HG03108 (cell line): Measurements from ENCODE around the gene GPRC5C.
A peak's percentile ranks its signal among the peaks of the same experiment; 100 is the strongest.

Experiments used
- ATAC-seq: cut with Tn5 transposase; IDR thresholded peaks from one replicate; pipeline ENCODE4 v1.9.1; 2021; ENCODE audit warnings: moderate library complexity; ENCODE audit not compliant: unreplicated experiment

GPRC5C gene

DNA sequence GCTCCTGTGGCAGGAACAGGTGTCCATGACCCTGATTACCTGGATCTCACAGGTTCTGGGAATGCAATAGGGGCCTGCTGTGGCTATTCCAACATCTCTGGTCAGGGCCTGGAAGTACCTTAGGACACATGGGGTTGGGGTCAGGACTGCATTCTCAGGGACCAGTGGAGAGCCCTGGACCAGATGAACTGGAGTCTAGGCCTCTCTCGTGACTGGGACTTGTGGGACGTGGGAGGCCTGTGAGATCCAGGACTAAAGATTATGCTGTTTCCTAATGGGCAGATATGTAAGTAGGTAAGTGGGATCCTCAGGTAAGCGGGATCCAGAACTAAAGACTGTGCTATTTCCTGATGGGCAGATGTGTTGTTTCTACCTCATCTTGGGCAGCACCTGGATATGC, 18.3 kb downstream of the GPRC5C start:
- no peak for ATAC-seq

DNA sequence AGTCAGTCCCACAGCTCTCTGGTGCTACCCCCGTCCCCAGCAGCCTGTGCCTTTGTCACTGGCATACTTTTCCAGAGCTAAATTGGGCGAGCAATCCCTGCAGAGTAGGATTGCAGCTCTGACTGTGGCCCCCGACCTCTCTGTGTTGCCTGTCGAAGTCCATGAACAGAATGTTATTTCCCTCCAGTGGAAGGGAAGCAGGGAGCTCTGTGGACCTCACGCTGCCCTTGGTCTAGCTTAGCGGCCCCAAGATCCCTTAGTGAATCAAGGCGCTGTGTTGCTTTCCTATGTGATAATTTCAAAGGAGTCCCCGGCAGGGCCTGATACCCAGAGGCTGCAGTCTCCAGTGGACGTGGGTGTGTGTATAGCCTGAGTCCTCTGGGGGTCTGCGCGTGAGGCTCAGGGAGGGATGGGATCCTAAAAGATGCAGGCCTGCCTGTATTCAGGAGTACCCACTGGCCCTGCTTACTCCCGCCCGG, 19.1 kb downstream of the GPRC5C start:
- ATAC-seq = no peak

DNA sequence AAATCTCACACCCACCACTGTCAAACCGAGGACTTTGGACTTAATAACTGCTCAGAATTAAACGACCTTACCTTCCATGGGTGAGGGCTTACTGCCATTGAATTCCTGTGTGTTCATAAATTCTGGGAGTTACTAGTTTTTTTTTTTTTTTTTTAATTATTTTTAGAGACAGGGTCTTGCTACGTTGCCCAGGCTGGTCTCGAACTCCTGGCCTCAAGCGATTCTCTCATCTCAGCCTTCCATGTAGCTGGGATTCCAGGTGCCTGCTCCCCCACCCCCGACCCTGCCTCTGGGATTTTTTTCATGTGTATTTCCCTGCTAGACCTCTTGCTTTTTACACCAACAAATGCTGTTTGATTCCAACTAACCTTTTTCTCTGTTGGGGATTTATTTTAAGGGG, 19.7 kb downstream of the GPRC5C start:
- no peak for ATAC-seq

DNA sequence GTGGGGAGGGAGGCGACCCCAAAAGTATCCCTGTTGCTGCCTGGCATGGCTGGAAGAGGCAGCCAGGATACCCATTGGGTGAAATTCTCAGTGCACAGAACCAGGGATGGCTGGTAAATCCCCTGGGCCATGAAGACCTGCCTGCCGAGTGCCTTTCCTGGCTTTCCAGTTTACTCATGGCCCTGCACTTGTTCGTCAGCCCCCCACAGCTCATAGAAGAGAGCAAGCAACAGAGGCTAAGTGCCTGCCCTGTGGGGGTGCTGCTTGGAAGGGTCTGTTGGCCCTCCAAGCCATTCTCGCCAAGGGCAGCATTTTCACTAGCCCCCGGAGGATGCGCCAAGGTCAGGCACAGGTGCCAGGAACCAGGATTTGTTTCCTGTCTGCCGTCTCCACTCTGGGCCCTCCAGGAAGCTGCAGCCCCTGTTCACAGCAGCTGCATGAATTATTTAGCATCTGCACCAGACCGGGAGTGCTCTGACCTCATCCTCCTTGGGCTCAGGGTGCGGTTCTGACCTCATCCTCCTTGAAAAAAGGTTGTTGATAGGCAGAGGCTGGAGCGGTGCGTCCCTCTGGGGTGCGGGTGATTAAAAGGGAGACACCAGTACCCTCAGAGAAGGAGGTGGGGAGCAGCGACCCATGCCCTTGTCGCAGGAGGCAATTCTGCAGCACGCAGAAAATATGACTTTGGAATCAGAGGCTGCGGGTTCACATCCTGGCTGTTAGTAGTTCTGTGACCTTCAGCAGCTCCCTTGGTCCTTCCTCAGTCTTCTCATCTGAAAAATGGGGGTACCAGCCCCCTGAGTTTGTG, 20.3 kb downstream of the GPRC5C start:
- ATAC-seq = no peak

DNA sequence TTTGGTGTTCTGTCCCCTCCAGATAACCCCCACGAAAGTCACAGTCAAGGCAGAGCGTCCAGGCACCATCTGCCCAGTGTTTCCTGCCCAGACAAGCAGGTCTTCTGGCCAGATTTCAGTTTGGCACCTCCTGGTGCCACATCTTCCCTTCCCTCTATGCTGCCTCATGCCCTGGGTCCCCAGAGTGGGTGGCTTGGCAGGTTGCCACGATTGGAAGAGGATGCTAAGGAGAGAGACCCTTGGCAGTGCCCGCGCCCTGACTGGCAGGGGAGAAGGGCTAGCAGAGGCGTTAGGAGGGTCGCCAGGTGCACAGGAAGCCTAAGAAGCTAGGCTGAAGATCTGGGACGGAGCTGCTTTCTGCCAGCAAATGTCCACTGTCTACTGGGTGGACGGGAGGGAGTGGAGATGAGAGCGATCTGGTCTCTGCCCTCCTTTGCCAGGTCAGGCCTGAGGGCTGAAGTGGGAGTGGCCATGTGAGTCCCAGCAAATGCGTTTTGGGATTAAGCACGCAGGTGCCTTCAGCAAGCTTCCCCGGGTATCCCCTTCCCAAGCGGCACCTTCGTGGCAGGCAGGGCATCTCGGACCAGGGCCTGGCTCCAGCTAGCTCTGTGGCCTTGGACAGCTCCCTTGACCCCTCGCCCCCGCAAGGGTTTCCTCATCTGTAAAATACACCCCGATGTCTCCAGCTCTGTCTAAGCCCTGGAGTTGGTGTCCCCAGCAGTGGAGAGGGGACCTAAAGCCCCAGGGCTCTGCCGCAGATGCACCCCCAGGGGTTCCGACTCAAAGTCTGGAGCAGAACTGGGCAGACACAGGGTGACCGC, 21.2 kb downstream of the GPRC5C start:
- no peak for ATAC-seq

DNA sequence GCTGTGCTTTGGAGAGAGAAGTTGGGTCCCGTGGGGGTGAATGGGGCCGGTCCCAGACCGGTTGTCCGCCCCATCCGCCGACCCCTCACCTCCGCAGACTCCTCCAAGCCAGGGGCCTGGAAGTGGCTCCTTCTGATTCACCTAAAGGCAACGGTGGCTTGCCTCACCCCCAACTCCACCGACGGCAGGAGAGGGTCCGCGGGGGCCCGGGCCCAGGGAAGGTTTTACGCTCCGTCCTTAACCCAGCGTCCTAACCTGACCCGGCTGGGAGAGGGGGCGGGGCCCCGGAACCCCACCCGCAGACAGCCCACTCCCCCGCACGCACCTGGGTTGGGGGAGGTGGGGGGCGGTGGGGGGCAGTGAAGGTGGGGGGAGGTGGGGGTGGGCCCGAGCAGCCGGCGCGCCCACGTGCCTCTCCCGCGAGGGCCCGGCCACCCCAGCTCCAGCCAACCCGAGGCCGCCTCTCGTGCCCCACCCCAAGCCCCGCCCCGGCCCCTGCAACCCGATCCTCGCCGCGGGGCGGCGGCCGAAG, 21.8 kb downstream of the GPRC5C start:
- ATAC-seq = peak; percentile 30

DNA sequence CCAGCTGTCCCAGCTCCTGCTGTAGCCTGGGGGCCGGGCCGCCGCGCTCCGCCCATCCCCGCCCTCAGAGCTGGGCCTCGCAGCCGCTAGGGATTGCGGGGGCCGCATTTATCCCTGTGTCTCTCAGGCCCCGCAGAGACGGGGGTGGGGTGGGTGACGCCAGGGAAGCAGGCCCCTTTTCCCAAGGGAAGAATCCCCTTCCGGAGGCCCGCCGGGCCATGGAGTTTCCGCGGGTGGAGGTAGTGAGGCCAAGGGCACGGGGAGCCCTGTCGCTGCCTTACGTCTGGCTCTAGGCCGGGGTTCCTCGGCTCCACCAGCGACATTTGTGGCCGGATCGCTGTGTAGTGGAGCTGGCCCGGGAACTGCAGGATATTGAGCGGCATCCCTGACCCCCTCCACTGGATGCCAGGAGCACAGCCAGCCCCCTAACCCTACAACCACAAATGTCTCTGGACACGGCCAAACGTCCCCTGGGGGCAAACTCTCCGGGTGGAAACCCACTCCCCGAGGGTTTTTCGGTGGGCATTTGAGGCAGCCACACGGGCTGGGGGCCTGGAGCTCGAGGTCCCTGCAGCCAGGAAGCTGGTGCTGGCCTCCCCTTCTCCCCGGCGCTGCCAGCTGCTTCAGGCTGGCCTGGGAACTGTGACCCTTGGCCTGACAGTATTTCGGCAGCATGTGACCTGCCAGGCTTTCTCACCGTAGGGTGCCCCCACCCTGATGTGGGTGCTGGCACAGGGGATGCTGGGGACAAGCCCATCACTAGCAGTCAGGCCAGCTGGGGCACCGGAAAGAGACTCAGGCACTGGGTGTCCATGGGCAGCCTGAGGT, 22.5 kb downstream of the GPRC5C start:
- ATAC-seq = peak; percentile 91

DNA sequence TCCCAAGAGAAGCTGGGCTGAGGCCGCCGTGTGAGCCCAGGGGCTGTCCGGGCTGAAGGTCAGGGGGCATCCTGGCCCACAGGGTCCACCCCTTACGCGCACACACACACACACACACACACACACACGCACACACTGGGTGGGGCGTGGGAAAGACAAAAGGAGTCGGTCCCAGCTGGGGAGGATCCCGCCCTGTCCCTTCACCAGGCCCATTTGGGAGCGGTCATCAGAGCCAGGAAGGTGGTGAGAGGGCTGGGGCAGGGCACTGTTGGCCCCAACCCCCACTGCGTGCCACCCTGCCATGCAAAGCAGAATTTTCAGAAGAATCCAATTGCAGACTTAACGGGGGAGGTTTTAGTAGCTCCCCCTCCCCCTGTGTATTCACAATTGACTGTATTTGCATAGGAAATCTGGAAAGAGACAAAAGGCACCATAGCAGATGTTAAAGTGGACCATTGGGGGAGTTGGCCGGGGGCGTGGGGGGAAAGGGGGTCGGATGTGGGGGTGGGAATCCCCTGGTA, 23.2 kb downstream of the GPRC5C start:
- ATAC-seq = no peak

DNA sequence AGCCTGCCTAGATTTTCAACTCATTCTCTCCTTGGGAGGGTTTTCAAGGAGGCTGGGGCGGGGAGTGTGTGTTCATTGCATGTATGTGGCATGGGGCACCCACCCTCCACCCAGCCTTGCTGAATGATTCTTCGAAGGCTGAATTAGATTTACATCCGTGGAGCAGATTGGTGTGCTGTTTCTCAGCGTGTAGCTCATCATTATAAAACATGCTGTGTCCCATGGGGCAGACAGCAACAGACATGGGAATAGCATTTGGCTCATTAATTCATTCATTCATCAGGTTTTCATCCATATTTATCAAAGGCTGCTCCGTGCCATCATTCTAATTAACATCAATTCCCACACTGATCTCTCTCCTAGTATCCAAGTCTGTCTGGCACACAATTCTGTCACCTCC, 23.9 kb downstream of the GPRC5C start:
- no peak for ATAC-seq

DNA sequence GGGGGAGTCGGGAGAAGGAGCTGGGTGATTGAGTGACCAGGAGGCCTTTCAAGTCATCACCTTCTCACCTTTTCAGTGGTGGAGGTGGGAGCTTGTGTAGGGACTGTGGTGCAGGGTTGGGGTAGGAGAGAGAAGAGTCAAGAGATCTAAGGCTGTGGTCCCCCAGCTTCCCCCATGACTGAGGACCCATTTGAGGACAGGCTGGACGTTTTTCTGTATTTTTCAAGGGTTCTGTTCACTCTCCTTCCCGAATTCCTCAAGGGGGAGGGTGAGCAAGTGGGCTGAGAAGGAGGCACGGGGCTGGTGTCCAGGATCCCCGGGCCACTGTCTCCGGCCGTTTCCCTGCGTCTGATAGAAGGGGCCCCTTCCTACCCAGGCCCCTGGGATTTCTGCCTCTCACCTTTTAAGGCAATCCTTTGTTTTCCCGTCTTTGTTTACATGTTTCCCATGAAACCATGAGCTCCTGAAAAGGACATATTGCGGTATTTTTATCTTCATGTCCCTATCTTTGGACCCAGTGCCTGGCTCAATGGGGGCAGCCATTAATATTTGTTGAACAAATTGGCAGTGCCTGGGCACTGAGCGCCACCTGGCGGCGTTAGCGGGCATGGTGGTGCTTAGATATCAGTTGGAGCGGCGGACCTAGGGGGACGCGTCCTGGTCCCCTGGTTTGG, 25.4 kb downstream of the GPRC5C start:
- no peak for ATAC-seq

DNA sequence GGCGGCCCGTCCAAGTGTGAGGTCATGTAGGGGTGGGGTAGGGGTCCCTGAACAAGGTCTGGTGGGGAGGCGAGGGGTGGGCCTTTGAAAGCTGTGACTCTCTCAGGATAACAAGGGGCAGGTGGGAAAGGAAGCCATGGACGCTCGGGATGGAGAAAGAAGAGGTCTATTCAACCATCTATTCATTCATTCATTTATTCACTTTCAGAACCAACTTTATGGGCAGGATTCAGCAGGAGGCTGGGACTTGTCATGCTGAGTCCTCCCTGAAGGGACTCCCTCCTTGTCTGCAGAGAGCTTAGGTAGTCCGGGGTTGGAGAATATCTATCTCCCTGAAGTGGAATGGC, 25.9 kb downstream of the GPRC5C start:
- no peak for ATAC-seq

DNA sequence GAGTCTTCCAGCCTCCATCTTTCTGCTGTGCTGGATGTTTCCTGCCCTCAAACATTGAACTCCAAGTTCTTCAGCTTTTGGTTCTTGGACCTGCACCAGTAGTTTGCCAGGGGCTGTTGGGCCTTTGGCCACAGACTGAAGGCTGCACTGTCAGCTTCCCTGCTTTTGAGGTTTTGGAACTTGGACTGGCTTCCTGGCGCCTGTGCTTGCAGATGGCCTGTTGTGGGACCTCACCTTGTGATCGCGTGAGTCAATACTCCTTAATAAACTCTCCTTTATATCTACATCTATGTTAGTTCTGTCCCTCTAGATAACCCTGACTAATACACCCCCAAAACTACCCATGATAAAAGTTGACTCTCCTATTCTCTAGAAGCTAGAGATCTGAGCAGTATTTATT, 26.9 kb downstream of the GPRC5C start:
- no peak for ATAC-seq

DNA sequence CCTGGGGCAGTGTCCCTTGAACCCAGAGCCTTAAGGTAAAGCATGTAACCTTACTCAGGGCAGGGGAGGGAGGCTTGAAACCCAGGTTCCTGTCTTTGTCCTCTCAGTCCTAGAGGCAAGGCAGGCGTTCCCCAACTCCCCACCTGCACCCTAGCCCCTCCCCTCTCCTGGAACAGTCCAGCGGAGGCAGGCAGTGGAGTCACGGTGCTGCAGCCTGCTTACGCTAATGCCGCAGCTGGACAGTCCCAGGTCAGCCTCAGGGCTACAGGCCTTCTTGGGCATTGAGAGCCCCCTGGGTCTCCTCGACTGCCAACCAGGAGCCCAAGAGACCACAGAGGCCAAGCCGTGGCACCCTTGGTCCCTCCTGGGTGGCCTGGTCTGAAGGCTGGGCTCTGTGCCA, 27.7 kb downstream of the GPRC5C start:
- no peak for ATAC-seq

DNA sequence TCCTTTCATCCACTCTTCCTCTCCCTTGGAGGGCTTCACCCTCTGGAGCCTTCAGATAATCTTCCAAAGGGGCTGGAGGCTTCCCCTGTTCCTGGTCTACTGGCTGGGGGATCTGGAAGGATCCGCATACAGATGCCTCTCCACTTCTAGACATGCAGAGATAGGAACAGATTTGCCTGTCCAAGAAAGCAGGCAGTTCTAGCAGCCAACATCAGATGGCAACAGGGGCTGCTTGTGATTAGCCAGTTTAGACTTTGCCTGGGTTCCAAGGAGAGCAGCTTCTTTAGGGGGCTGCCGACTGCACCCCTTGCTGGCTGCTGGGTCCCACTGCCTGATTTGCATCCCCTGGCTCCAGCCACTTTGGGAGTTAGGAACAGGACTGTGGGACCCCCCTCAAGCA, 28.4 kb downstream of the GPRC5C start:
- ATAC-seq = no peak

DNA sequence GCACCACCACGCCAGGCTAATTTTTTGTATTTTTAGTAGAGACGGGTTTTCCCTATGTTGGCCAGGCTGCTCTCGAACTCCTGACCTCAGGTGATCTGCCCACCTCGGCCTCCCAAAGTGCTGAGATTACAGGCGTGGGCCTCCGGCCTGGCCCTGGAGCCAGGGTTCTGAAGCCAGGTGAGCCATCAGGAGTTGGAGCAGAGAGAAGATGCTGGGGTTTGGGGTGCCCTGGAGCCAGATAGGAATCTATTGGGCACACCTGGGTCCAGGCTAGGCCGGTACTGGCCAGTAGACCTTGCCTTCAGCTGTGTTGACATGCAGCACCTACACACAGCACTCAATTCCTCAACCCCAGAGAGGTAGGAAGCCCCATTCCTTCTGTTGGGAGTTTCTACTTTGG, 29.1 kb downstream of the GPRC5C start:
- ATAC-seq = no peak

DNA sequence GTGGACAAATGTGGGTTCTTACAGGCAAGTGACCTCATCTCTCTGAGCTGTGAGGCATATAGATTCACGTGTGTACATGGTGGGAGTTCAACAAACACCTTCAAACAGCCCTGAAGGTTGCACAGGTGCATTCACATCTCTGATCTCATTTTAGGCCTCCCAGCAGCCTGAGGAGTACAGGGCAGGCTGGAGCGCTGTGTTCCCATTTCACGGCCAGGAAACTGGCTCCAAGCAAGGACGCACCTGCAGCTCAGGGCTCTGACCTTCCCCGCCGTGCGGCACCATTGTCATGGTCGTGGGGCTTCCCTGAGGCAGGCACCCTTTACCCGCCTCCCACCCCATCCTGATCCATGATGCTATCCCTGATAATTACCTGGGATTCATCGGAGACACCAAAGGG, 29.7 kb downstream of the GPRC5C start:
- ATAC-seq = no peak

DNA sequence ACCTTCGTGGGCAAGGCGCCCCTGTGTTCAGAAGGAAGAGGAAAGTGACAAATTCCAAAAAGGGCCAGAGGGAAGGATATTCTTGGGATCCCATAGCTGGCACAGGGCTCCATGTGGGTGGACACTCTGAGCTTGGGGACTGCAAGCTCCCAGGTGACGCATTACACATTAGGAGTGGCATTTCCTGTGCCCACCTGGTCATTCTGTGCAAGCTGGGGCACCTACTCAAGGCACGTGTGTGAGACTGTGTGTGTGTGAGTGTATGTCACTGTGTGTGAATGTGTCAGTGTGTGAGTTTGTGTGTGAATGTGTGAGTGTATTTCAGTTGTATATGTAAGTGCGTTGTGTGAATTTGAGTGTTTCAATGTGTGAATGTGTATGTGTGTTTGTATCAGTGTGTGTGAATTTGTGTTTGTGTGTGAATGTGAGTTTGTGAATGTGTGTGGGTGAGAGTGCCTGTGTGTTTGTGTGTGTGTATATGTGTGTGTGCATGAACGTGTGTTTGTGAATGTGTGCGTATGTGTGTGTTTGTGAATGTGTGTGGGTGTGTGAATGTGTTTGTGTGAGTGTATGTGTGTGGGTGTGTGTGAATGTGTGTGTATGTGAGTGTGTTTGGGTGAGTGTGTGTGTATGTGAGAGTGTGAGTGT, 33.0 kb downstream of the GPRC5C start:
- ATAC-seq = no peak

DNA sequence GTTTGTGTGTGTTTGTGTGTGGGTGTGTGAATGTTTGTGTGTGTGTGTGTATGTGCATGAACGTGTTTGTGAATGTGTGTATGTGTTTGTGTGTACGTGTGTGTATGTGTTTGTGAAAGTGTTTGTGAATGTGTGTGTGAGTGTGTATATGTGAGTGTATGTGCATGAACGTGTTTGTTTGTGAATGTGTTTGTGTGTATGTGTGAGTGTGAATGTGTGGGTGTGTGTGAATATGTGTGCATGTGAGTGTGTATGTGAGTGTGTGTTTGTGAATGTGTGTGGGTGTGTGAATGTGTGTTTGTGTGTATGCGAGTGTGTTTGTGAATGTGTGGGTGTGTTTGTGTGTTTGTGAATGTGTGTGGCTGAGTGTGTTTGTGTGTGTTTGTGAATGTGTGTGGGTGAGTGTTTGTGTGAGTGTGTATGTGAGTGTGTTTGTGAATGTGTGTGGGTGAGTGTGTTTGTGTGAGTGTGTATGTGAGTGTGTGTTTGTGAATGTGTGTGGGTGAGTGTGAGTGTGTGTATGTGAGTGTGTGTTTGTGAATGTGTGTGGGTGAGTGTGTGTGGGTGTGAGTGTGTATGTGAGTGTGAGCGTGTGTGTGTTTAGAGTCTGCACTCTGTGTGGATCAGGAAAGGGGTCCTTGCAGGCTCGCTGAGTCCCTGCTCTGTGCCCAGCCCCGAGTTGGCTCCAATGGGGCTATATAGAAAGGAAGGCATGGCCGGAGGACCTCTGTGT, 33.7 kb downstream of the GPRC5C start:
- no peak for ATAC-seq

DNA sequence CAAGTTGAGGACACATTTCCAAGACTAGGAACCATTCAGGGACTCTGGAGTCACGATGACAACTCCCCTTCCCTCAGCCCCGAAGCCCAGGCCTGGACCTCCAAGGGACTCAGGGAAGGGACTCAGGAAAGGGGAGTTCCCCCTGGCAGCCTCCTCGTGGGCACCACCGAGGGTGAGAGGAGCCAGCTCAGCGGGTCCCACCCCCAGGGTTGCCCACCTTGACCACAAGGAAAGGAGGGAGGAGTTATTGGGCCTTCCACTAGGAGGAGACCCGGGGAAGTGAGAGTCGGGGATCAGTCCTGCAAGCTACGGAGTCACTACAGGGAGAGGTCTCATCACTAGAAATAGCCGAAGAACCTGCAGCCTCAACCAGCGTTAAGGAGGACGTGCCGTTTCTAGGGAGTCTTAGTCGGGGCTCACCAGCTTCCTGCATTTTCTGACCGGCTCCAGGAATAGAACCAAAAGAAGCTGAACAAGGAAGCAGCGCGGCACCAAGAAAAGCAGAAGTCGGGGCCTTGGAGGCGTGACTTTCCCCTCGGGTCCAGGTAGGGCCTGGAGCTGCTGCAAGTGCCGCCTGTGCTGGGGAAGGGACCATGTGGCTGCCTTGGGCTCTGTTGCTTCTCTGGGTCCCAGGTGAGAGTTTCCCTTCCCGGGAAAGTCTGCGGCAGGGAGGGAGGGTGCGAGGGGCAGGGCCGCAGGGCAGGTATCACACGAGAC, 34.4 kb downstream of the GPRC5C start, which contains the start of gene CD300A:
CD300A (plus strand) TSS at position 524 of the 717 bp plus-strand sequence; CDS start at position 594, 70 bp downstream.
- ATAC-seq = no peak
